Activated naive CD8-positive, alpha-beta T cell treated with anti-CD3 and anti-CD28 coated beads, Interleukin-2, amount 50 U/mL, for 24 hours (primary cell): ENCODE measurements around the gene STK4.
A peak's percentile ranks its signal among the peaks of the same experiment; 100 is the strongest.
"Not testable (repeated sequence)": the region's sequence is repeated elsewhere in the genome, so short reads cannot be mapped to it uniquely, and the experiment has no call there.

Experiments
- ATAC-seq: fragments of 150-1000 bp; cut with Tn5 transposase; one replicate; pipeline ENCODE4 v1.10.0; 2021
- DNase-seq: peaks from one replicate; pipeline ENCODE4 v3.0.0; 2021
- H3K27ac Mint-ChIP-seq: one replicate; pipeline ENCODE4 v1.8.0; 2021; ENCODE audit warnings: mild to moderate bottlenecking, mixed read lengths
- H3K27me3 Mint-ChIP-seq: one replicate; pipeline ENCODE4 v1.8.0; 2021; ENCODE audit warnings: mixed read lengths
- H3K36me3 Mint-ChIP-seq: one replicate; pipeline ENCODE4 v1.8.0; 2021; ENCODE audit warnings: low read depth, mixed read lengths
- H3K4me1 Mint-ChIP-seq: one replicate; pipeline ENCODE4 v1.8.0; 2021; ENCODE audit warnings: mixed read lengths
- H3K4me3 Mint-ChIP-seq: one replicate; pipeline ENCODE4 v1.8.0; 2021; ENCODE audit warnings: mild to moderate bottlenecking, moderate library complexity, mixed read lengths
- H3K9me3 Mint-ChIP-seq: one replicate; pipeline ENCODE4 v1.8.0; 2021; ENCODE audit warnings: mixed read lengths

STK4 gene

GRCh38 chr20:44983093-44983674, 16.9 kb downstream of the STK4 start:
- no peak for ATAC-seq
- H3K27me3 Mint-ChIP-seq: no peaks in the 10 kb centered on the region
- H3K36me3 Mint-ChIP-seq: peaks cover 80% of the 10 kb centered on the region
- peak overlapping the region; percentile 35 for H3K27ac Mint-ChIP-seq
- no peaks in the 10 kb centered on the region for H3K9me3 Mint-ChIP-seq
- peaks cover 71% of the 10 kb centered on the region for H3K4me1 Mint-ChIP-seq
- DNase-seq: no peak
- no peak overlapping the region for H3K4me3 Mint-ChIP-seq

GRCh38 chr20:44988631-44989171, 22.4 kb downstream of the STK4 start:
- H3K9me3 Mint-ChIP-seq: no peaks in the 10 kb centered on the region
- peaks cover 70% of the 10 kb centered on the region for H3K4me1 Mint-ChIP-seq
- ATAC-seq (no peak), DNase-seq (no peak)
- H3K36me3 Mint-ChIP-seq: peaks cover 65% of the 10 kb centered on the region
- peak overlapping the region; percentile 76 for H3K4me3 Mint-ChIP-seq
- H3K27me3 Mint-ChIP-seq: no peaks in the 10 kb centered on the region
- H3K27ac Mint-ChIP-seq: peak overlapping the region; percentile 90

- Mint-ChIP-seq H3K36me3 (peaks cover 66% of the 10 kb centered on the region), H3K4me1 (peaks cover 75% of the 10 kb centered on the region), H3K27ac (peak overlapping the region; percentile 90), H3K4me3 (peak overlapping the region; percentile 76), H3K27me3 (no peaks in the 10 kb centered on the region), H3K9me3 (no peaks in the 10 kb centered on the region)
- DNase-seq: peak; percentile 56
- peak; percentile 97 for ATAC-seq
Observed at GRCh38 chr20:44990425-44990824, 24.1 kb downstream of the STK4 start.

- Mint-ChIP-seq H3K27me3 (no peaks in the 10 kb centered on the region), H3K36me3 (peaks cover 66% of the 10 kb centered on the region), H3K4me3 (peak overlapping the region; percentile 76), H3K4me1 (peaks cover 75% of the 10 kb centered on the region), H3K27ac (peak overlapping the region; percentile 90), H3K9me3 (no peaks in the 10 kb centered on the region)
- DNase-seq: no peak
- no peak for ATAC-seq
Observed at GRCh38 chr20:44990957-44991356, 24.6 kb downstream of the STK4 start.

GRCh38 chr20:44993343-44993742, 27.0 kb downstream of the STK4 start:
- no peak for DNase-seq

GRCh38 chr20:44997171-44997570, 30.9 kb downstream of the STK4 start:
- peak overlapping the region; percentile 91 for H3K27ac Mint-ChIP-seq
- DNase-seq: no peak

More at GRCh38 chr20:44993343-44993742, 27.0 kb downstream of the STK4 start:
- no peaks in the 10 kb centered on the region for H3K9me3 Mint-ChIP-seq
- peaks cover 70% of the 10 kb centered on the region for H3K36me3 Mint-ChIP-seq
- ATAC-seq: no peak
- H3K27me3 Mint-ChIP-seq: no peaks in the 10 kb centered on the region
- H3K27ac Mint-ChIP-seq: peak overlapping the region; percentile 81
- H3K4me1 Mint-ChIP-seq: peaks cover 84% of the 10 kb centered on the region
- peak overlapping the region; percentile 46 for H3K4me3 Mint-ChIP-seq

GRCh38 chr20:44997668-44998067, 31.4 kb downstream of the STK4 start:
- peak overlapping the region; percentile 91 for H3K27ac Mint-ChIP-seq
- peak overlapping the region; percentile 49 for H3K4me3 Mint-ChIP-seq
- H3K9me3 Mint-ChIP-seq: no peaks in the 10 kb centered on the region
- no peaks in the 10 kb centered on the region for H3K27me3 Mint-ChIP-seq
- H3K4me1 Mint-ChIP-seq: peaks cover 65% of the 10 kb centered on the region
- DNase-seq: no peak
- peaks cover 78% of the 10 kb centered on the region for H3K36me3 Mint-ChIP-seq
- peak; percentile 93 for ATAC-seq

More at GRCh38 chr20:44997171-44997570, 30.9 kb downstream of the STK4 start:
- H3K4me3 Mint-ChIP-seq: peak overlapping the region; percentile 49
- peak; percentile 56 for ATAC-seq
- peaks cover 75% of the 10 kb centered on the region for H3K36me3 Mint-ChIP-seq
- no peaks in the 10 kb centered on the region for H3K27me3 Mint-ChIP-seq
- peaks cover 69% of the 10 kb centered on the region for H3K4me1 Mint-ChIP-seq
- no peaks in the 10 kb centered on the region for H3K9me3 Mint-ChIP-seq

- Mint-ChIP-seq H3K27me3 (no peaks in the 10 kb centered on the region), H3K27ac (peak overlapping the region; percentile 62), H3K9me3 (no peaks in the 10 kb centered on the region), H3K36me3 (peaks cover 56% of the 10 kb centered on the region), H3K4me1 (peaks cover 41% of the 10 kb centered on the region), H3K4me3 (no peak overlapping the region)
- no peak for ATAC-seq
- DNase-seq: no peak
Observed at GRCh38 chr20:45008521-45009049, 42.3 kb downstream of the STK4 start.

- H3K36me3 Mint-ChIP-seq: peaks cover 55% of the 10 kb centered on the region
- H3K4me1 Mint-ChIP-seq: peaks cover 51% of the 10 kb centered on the region
- ATAC-seq: no peak
- no peaks in the 10 kb centered on the region for H3K9me3 Mint-ChIP-seq
- DNase-seq: no peak
- H3K27ac Mint-ChIP-seq: no peak overlapping the region
- no peaks in the 10 kb centered on the region for H3K27me3 Mint-ChIP-seq
- no peak overlapping the region for H3K4me3 Mint-ChIP-seq
Observed at GRCh38 chr20:45010399-45010828, 44.1 kb downstream of the STK4 start.

GRCh38 chr20:45011108-45011526, 44.8 kb downstream of the STK4 start:
- ATAC-seq (peak; percentile 62), DNase-seq (peak; percentile 47)
- H3K9me3 Mint-ChIP-seq: no peaks in the 10 kb centered on the region
- H3K36me3 Mint-ChIP-seq: peaks cover 56% of the 10 kb centered on the region
- H3K4me3 Mint-ChIP-seq: no peak overlapping the region
- peak overlapping the region; percentile 38 for H3K27ac Mint-ChIP-seq
- H3K4me1 Mint-ChIP-seq: peaks cover 56% of the 10 kb centered on the region
- no peaks in the 10 kb centered on the region for H3K27me3 Mint-ChIP-seq

GRCh38 chr20:45012682-45013302, 46.5 kb downstream of the STK4 start:
- DNase-seq (no peak), ATAC-seq (no peak)
- peaks cover 59% of the 10 kb centered on the region for H3K36me3 Mint-ChIP-seq
- no peak overlapping the region for H3K4me3 Mint-ChIP-seq
- no peak overlapping the region for H3K27ac Mint-ChIP-seq
- no peaks in the 10 kb centered on the region for H3K27me3 Mint-ChIP-seq
- H3K9me3 Mint-ChIP-seq: no peaks in the 10 kb centered on the region
- peaks cover 68% of the 10 kb centered on the region for H3K4me1 Mint-ChIP-seq

- DNase-seq, H3K27me3 Mint-ChIP-seq, H3K27ac Mint-ChIP-seq, ATAC-seq, H3K4me3 Mint-ChIP-seq, H3K9me3 Mint-ChIP-seq: not testable (repeated sequence)
- Mint-ChIP-seq H3K4me1 (peaks cover 69% of the 10 kb centered on the region), H3K36me3 (peaks cover 57% of the 10 kb centered on the region)
Observed at GRCh38 chr20:45014131-45014530, 47.8 kb downstream of the STK4 start.

GRCh38 chr20:45014671-45015415, 48.5 kb downstream of the STK4 start:
- peak; percentile 73 for ATAC-seq
- H3K4me3 Mint-ChIP-seq: peak overlapping the region; percentile 48
- peak overlapping the region; percentile 89 for H3K27ac Mint-ChIP-seq
- peaks cover 58% of the 10 kb centered on the region for H3K36me3 Mint-ChIP-seq
- no peak for DNase-seq
- H3K27me3 Mint-ChIP-seq: no peaks in the 10 kb centered on the region
- H3K4me1 Mint-ChIP-seq: peaks cover 67% of the 10 kb centered on the region
- no peaks in the 10 kb centered on the region for H3K9me3 Mint-ChIP-seq

GRCh38 chr20:45016089-45016671, 49.9 kb downstream of the STK4 start:
- ATAC-seq (peak; percentile 21), DNase-seq (no peak)
- Mint-ChIP-seq H3K27me3 (no peaks in the 10 kb centered on the region), H3K36me3 (peaks cover 62% of the 10 kb centered on the region), H3K27ac (peak overlapping the region; percentile 89), H3K4me1 (peaks cover 61% of the 10 kb centered on the region), H3K4me3 (peak overlapping the region; percentile 27), H3K9me3 (no peaks in the 10 kb centered on the region)
